Right hindlimb (tissue), 1 donor: ENCODE data around the gene PER3.
A peak's percentile ranks its signal among the peaks of the same experiment; 100 is the strongest.

Source experiments
- DNase-seq: peaks from one replicate; pipeline ENCODE4 v3.0.0-alpha.2; 2018

PER3 gene

DNA sequence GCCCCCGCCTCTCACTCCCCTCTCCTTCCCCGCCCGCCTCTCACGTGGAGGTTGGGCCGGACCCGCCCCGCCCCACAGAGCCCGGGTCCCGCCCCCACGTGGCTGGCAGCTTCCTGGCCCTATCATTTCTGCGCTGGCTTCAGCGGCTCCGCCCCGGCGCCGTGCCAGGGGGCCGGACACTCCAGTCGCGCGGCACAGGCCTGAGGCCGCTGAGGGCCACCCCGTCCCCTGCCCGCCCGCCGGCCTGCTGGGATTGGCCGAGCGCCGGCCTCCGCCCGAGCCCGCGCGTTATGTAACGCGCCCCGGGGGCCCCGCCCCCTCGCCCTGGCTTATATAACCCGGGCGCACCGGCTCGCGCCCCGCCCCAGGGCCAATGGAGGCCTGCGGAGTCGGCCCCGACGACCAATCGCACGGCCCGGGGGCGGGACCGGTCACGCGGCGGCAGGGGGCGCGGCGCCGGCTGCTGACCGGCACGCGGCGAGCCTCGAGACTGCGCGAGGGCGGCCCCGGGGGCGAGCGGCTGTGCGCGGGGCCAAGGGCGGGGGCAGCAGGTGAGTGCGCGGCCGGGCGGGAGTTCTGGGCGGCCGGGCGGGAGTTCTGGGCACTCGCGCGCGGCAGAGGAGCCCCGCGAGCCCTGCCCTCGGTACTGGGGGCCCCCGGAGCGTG is at the start of gene PER3:
TSS of gene PER3 (plus strand) at position 466 of the 666 bp plus-strand sequence. CDS start 587 bp downstream, outside the sequence.
- peak; percentile 97 for DNase-seq

DNA sequence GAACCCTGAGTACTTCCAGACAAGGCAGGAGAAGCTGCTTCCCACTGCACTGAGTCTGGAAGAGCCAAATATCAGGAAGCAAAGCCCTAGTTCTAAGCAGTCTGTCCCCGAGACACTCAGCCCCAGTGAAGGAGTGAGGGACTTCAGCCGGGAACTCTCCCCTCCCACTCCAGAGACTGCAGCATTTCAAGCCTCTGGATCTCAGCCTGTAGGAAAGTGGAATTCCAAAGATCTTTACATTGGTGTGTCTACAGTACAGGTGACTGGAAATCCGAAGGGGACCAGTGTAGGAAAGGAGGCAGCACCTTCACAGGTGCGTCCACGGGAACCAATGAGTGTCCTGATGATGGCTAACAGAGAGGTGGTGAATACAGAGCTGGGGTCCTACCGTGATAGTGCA is 46.0 kb upstream of the PER3 start:
- no peak for DNase-seq

DNA sequence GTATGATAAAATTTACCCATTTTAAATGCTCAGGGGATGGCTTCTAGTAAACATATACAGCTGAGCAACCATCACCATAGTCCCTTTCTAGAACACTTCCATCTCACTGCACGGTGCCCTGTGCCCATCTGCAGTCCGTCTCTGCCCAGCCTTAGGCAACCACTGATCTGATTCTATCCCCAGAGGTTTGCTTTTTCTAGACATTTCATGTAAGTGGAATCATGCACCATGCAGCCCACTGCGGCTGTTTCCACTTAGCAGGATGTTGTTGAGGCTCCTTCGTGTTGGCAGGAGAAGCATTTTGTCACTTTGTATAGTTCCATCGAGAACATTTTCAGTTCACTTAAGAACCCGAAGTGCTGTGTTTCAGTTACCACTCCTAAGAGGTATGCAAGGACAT is 40.7 kb upstream of the PER3 start:
- DNase-seq, result no peak

DNA sequence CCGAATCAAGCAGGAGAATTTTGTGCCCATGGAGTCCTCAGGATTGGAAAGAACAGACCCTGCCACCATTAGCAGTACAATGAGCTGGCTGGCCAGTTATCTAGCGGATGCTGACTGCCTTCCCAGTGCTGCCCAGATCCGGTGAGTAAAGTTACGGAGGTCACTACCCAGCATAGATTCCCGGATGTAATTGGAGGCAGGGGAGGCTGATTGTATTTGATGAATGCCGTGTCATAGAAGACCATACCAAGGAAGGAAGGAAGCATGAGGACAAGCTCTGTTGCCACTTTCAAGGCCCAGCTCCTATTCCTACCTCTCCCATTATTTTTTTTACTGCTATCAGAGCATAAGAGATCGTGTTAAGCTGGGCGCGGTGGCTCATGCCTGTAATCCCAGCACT is 39.2 kb upstream of the PER3 start:
- no peak for DNase-seq

DNA sequence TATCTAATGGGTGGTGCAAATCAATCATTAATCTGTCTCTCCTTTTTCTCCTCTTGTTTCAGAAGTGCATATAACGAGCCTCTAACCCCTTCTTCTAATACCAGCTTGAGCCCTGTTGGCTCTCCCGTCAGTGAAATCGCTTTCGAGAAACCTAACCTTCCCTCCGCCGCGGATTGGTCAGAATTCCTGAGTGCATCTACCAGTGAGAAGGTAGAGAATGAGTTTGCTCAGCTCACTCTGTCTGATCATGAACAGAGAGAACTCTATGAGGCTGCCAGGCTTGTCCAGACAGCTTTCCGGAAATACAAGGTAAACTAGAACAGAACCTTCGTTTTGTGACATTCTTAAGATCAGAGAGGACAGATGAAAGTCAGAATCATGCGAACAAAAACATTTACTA is 38.3 kb upstream of the PER3 start:
- DNase-seq, result no peak

DNA sequence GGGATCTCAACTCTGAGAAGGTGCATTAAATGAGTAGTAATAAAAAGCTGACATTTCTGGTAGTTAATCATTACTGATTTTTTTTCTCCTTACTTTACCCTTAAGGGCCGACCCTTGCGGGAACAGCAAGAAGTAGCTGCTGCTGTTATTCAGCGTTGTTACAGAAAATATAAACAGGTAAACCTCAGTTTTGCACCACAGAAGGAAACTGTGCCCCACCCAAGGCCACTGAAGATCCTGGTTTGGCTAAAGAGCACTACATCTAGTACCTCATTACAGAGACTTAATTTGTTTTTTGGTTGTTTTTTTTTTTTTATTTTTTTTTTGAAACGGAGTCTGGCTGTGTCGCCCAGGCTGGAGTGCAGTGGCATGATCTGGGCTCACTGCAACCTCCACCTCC is 36.5 kb upstream of the PER3 start:
- no peak for DNase-seq

DNA sequence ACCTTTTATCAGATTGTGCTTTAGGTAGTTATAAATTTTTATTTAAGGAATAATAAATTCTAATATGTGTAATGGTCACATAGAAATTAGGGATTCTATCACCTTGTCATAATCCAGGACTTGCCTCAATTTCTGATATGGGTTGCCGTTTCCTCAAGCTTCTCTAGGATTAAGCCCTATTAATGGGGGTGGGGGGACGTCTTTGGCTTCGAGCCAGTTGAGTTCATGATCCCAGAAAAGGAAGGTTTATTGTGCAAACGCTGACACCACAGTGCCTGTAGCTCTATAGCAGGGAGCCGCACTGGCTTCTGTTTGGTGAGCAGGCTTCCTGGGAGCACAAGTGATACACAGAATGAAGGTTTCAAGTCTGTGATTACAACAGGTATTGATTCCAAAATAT is 35.0 kb upstream of the PER3 start:
- no peak for DNase-seq

DNA sequence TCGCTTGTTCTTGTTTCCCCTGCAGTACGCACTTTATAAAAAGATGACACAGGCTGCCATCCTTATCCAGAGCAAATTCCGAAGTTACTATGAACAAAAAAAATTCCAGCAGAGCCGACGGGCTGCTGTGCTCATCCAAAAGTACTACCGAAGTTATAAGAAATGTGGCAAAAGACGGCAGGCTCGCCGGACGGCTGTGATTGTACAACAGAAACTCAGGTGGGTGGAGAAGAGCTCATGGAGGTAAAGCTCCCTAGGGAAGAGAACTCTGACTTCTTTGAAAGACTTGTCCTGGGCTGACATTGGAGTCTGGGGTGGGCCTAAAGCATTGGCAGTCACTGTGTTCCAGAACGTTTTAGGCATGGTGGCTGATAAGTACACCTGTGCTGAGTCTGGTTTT is 32.9 kb upstream of the PER3 start:
- no peak for DNase-seq

DNA sequence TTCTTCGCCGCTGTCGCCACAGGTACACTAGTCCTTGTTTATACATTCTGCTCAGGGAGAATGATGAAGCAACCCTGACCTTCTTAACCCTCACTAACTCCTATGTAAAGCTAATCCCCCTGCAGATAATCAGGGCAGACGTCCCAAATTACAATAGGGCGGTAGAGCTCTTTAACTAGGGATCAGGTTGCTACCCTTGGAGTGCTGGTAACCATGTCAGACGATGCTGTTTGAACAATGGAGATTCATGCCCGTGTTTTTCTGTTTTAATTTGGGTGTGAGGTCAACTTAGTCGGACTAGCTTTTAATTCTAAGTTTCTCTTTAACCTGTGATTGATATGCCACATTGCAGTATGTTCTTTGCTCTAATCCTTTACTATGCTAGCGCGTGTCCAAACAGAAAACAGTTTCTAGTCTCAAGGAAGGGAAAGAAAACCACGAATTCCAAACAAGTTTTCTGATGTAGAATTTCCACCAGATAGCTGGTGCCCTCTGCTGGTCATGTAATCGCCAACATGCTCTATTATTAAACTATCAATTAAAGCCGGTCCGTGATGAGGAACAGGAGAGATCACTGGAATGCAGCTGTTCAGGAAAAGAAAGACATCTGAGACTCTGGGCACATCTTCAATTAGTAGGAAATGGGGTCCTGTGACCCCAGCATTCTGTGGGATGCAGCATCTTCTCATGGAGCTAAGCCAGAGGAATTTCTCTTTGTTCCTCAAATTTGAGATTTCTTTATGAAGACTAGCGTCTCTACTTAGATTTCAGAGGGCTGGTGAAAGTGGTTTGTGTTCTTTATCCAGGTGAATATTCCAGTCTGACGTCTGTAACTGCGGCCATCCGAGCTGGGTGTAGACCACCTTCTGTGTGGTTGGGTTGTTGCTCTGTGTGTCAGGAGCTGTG is 31.3 kb upstream of the PER3 start:
- peak; percentile 70 for DNase-seq

DNA sequence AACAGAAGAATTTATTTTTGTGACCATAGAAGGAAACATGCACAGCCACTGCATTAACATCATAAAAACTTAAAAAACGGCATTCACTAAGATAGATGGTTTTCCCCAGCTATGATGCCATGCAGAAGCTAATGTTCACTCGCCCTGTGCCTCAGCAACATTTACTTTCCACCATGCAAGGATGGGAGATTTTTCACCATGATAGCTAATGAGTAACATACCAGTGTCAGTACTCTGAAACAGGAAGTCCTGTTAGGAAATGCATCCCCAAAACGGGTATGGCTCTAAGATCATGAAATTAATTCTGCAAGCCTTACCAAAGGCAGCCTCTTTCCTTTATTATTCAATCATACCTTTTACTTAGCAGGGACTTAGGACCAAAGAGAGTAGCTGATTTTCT is 30.4 kb upstream of the PER3 start:
- DNase-seq, result no peak

DNA sequence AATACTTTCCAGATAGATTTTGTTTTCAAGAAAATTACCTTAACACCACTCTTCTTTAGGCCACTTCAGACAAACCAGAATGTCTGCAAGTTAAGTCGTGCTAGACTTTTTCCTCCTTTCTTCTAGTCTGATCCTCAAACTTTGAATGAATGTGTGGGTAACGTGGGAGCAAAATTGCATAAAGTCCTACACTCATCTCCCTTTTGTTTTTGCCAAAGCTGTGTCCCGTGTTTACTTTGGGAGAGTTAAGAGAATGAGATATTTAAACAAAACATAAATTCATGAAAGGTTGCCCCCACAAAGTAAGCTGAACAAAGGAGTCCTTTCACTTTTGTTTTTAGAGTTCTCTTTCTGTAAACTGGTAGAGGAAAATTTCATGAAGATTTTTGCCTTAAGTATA is 29.9 kb upstream of the PER3 start:
- no peak for DNase-seq

DNA sequence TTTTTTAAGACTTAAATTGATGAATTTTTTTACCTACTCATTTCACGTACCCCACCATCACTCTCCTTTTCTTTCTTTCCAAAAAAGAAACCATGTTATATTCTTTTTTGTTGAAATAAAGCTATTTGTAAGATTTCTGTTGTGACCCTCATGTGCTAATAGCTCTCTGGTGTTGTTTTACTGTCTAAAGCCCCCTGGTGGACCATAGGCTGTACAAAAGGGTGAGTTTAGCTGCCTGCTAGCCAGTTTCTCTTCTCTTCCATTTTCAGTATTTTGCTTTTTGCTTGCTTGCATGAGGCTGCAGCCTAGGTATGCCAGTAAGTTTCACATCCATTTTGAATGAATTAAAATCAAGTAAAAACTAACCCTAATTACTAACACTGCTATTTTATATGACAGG is 28.6 kb upstream of the PER3 start:
- no peak for DNase-seq

DNA sequence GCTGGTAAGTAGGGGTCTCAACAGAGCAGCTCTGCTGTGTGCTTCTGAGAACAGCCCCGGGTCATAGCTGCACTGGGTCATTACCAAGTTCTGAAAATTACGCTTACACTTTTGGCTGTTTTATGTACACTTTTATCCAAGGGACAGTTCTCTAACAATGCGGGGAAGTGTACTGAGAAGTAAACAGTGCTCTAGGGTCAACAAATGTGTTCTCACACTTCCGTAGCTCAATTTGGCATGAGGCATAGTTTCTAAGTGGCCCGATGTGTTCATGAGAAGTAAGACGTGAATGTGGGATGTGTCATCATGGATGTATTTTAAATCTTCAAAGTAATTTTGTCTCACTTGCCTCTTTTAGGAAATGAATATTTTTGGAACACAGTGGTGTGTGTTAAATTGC is 23.8 kb upstream of the PER3 start:
- no peak for DNase-seq

DNA sequence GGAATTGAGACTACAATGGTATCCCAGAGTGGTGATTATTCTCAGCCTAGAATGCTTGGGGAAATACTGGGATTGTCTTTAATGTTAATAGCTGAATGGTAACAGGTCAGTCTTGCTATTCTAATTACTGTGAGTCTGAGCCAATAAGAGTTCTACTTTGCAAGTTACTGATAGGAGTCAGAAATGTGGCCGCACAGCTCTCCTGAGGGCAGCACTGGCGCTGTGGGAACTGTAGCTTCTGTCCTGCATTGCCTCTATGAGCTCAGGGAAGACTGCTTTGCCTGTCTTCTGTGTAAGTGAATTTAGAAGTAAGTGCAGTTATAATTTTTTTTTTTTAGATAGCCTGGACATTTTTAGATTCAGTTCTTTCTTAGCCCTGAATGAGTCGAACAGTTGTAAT is 23.0 kb upstream of the PER3 start:
- DNase-seq, result no peak

DNA sequence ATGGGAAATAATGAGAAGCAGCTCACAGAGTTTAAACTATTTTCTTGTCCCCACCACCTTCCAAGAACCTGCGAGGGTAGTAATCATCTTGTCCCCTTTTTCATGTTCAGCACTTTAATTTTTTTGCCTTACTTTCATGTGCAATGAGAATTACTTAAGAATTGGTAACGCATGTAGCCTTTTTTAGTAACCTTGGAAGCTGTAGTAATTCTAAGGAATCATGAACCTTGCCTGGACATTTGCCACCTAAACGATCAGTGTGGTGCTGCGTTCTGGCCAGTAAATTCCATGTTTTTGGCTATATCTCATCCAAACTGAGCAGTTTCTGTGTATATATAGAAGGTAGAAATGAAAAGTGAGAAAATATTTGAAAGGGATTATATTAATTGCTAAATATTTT is 16.9 kb upstream of the PER3 start:
- no peak for DNase-seq

DNA sequence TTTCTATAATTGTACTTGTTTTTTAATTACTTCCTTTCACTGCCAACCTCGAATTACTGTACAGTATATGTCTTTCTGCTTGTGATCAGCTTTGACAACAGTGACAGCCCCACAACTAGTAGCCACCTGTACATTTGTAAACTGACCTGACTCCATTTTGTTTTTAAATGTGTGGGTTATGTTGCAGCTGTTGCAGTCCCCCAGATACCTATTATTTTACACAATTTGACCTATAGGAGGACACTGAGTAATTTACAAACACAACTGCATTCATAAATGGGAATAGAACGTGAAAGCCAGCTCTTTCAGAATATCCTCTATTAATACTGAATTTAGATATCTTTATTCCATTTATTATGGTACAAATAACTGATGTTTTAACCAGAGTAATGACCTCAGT is 15.5 kb upstream of the PER3 start:
- no peak for DNase-seq

DNA sequence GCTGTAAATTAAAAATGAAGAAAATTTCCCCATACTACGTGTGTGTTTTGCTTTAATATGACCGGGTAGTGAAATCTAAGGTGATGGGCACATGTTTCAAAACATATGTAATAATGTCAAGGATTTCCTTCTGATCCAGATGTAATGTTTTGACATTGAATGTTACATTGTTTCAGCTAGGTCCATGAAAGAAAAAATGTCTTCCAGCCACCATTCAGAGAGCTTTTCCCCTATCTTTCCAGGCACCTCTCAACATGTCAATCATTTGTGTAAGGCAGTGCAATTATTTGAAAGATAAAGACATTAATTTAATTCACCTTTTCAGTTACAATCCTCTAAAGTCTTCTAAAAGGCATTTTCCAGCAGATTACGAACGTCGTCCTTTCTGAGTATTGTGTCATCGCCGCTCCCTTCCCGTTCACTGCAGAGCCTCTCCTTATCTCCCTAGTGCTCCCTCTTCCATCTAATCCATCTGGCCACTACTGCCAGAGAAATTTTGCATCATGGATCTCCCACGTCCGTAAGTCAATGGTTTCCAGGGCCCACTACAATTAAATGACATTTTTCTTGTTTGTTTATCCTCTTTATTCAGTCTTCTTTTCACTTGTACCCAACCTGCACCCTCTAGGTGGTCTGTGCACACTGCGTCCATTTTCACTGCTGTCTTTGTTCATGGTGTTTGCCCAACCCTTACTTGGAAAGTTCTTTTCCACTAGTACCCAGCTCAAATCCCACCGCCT is 14.2 kb upstream of the PER3 start:
- no peak for DNase-seq

DNA sequence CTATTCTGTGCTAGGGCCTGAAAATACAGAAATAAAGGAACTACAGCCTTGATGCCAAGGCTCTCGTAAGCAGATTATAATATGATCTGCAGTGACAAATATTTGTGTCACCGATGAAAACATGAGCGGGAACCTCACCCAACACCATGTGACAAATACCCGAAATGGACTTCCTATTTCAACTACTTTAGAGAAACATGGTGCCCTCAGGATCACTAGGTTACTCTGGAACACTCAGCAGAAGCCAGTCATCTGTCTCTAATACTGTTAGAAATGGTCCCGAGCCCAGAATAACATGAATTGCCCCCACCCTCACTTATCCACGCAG is 13.5 kb upstream of the PER3 start:
- no peak for DNase-seq

DNA sequence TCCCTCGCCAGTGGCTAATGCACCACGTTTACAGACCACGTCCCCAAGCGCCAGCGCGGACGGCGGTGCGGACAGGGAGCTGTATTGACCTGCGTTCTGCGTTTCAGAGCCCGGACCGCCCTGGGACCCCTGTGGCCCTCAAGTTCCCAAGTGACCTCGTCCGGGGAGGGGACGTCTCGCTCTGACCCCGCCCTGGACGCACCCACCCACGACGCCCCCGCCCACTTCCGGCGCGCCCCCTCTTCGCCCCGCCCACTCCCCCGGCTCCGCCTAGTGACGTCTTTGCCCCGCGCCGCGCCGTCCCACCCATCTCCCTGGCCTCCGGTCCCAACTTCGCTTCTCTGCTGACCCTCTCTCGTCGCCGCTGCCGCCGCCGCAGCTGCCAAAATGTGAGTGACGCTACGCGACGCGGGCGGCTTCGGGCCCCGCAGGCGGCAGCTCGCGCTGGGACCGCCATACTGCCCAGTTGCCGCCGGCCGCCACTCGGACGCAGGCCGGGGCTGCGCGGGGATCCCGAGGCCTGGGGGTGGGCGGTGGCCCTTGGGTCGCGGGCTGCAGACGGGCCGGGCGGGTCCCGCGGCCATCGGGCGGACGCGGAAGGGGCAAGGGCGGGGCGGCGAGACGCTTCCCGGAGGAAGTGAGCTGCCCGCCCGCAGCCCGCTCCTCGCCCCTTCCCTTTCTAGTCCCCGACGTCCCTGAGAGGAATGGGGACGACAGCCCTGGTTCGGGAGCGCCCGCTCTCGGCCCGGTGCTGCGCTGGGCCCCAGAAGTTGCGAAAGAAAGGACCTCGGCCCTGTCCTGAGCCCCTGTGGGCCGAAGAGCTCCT is 12.9 kb upstream of the PER3 start, which contains the start of gene VAMP3:
TSS of gene VAMP3 (plus strand) at position 300 of the 826 bp plus-strand sequence. CDS start at position 388, 88 bp downstream.
- peak; percentile 92 for DNase-seq

DNA sequence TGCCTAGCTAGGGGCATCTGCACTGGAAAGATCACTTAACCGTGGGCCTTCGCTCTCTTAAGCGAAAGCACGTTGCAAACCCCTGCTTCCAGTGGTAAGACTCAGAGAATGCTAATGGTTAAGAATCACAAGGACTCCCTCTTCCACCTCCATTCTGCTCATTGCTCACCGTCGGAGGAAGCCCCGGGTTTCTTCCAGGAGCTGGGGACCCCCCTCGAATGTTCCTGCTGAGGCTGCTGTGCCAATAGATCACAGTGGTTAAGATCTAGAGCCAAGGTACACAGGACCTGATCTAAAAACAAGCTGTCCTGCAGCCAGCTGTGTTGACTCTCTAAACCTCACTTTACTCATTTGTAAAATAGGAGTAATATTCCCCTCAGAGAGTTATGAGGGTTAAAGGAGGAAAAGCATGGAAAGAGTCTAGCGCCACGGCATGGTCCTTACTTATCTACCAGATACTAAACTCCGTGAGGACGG is 12.2 kb upstream of the PER3 start:
- no peak for DNase-seq

DNA sequence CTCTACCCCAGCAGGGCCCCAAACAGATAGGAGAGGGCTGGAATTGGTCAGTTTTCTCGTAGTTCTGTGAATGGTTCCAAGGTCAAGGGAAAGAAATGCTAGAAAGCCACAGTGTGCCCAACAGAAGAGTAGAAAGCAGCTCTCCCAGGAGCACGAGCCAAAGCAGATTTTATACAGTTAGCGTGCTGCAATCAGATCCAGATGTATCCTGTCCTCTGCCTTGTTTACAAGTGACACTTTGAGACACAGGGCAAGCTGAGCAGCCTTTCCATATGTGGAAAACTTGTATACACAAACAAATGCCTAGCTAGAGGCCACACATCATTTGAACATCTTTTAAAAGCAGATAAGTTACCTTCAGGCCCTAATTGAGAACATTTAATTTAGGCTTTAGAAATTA is 6.5 kb upstream of the PER3 start:
- DNase-seq, result no peak

DNA sequence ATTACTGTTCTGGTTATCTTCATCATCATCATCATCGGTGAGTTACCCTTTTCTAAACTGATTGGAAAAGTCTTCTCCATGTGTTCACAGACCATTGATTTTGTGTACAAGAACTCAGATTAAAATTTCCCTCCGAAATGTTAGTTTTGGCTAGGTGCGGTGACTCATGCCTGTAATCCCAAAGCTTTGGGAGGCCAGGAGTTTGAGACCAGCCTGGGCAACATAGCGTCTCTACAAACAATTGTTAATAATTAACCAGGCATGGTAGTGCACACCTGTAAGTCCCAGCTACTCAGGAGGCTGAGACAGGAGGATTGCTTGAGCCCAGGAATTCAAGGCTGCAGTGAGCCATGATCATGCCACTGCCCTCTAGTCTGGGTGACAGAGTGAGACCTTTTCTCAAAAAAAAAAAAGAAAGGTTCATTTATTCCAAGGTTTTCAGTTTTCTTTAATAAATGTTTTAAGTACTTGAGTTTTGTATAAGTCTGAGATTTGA is 5.9 kb upstream of the PER3 start:
- no peak for DNase-seq

DNA sequence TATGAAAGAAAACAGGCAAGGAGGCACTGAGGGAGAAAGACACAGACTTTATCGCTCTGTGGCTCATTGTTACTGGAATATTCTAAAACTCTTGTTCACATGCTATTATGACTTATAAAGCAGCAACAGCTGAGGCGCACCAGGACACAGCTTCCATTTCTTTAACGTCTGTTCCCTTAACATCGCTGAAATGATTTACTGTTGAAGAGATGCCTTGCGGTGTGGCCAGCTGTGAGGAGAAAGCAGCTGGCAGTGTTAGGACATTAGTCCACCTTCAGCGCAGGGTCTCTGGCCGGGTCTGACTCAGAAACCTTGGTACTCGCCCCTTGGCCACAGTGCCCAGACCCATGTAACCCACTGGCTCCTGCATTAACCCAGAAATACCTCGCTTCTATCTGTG is 3.1 kb upstream of the PER3 start:
- no peak for DNase-seq
